ENCODE results near the gene NTM.

NTM gene

DNA sequence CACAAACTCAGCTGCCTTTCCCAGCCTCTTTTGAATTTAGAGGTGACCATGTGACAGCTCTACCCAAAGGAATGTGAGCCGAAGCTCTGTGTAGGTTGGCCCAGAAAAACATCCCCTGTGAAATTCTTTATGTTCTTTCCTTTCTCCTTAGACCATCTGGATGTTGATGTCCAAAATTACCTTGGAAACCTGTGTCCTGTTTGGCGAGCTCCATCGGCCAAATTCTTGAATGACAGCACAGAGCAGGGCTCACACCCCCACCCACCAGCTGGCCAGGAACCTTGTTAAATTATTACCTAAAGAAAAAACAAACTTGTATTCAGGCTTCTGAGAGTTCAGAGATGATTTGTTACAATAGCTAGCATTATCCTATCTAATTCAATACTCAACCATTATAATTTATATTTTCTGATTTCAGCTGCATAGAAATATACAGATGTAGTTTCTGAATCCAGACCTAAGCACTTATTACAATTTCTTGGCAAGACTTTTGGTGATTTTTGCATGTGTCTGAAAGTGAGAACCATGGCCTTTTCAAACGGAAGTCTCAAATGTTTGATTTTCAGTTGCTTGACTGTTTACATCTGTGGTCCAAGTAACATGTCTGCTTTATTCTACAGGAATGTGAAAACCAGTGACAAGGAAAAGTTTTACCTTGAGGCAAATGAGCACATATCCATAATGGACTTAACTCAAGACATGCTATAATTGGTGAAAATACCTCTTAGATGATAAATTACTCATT is 554.2 kb downstream of the NTM start:
- H3K36me3 ChIP-seq: no peaks in the 10 kb centered on the region
- TF ChIP-seq, protein P1, sequence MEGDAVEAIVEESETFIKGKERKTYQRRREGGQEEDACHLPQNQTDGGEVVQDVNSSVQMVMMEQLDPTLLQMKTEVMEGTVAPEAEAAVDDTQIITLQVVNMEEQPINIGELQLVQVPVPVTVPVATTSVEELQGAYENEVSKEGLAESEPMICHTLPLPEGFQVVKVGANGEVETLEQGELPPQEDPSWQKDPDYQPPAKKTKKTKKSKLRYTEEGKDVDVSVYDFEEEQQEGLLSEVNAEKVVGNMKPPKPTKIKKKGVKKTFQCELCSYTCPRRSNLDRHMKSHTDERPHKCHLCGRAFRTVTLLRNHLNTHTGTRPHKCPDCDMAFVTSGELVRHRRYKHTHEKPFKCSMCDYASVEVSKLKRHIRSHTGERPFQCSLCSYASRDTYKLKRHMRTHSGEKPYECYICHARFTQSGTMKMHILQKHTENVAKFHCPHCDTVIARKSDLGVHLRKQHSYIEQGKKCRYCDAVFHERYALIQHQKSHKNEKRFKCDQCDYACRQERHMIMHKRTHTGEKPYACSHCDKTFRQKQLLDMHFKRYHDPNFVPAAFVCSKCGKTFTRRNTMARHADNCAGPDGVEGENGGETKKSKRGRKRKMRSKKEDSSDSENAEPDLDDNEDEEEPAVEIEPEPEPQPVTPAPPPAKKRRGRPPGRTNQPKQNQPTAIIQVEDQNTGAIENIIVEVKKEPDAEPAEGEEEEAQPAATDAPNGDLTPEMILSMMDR (IDR thresholded peaks at IDR 0.05; ENCODE audit: low read depth, low read length): no peak
- no peaks in the 10 kb centered on the region for H3K27me3 ChIP-seq (ENCODE audit: insufficient read depth, low read depth, severe bottlenecking)
- H3K4me3 ChIP-seq (ENCODE audit: low read depth, low read length): no peak overlapping the region
- no peaks in the 10 kb centered on the region for H3K9me3 ChIP-seq (ENCODE audit: severe bottlenecking)
- no peak for DNase-seq
- no peak overlapping the region for H3K27ac ChIP-seq

DNA sequence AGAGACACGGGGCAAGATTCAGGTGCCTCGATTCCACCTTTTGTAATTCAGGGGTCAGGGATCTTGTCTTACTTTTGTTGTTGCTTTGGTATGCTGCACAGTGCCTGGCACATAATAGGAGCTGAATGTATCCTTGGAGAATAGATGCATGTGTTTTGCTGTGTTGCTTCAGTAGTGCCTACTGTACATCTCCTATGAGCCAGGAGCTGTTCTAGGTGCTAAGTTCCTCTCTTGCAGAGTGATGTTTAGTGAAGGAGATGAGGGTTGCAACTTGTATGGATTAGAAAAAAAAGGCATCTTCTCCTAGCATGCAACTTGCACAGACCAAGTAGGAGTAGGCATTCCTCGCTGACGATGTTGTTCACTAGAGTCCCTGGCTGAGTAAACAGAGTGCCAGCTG is 555.4 kb downstream of the NTM start:
- Histone ChIP-seq H3K27me3 (ENCODE audit: insufficient read depth, low read depth, severe bottlenecking) (no peaks in the 10 kb centered on the region), H3K9me3 (ENCODE audit: severe bottlenecking) (no peaks in the 10 kb centered on the region), H3K27ac (no peak overlapping the region), H3K36me3 (no peaks in the 10 kb centered on the region), H3K4me3 (ENCODE audit: low read depth, low read length) (no peak overlapping the region)
- no peak for DNase-seq
- TF ChIP-seq, protein P1 (IDR thresholded peaks at IDR 0.05; ENCODE audit: low read depth, low read length): no peak

DNA sequence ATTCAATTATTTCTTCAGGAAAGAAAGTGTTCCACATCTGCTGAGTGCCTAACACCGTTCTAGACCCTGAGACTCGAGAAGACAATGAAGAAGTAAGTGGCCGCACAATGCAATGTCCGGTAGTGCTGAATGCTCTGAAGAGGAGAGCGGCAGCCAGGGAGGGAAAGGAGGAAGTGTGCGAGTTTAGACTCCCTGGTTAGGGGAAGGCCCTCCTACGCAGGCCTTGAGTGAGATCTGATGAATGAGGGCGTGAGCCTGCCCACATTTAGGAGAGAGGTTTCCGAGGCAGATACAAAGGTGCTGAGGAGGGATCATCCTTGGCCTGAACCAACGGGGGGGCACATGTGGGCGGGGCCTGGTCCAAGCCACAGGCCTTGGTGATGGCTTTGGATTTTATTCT is 558.6 kb downstream of the NTM start:
- no peaks in the 10 kb centered on the region for H3K36me3 ChIP-seq

DNA sequence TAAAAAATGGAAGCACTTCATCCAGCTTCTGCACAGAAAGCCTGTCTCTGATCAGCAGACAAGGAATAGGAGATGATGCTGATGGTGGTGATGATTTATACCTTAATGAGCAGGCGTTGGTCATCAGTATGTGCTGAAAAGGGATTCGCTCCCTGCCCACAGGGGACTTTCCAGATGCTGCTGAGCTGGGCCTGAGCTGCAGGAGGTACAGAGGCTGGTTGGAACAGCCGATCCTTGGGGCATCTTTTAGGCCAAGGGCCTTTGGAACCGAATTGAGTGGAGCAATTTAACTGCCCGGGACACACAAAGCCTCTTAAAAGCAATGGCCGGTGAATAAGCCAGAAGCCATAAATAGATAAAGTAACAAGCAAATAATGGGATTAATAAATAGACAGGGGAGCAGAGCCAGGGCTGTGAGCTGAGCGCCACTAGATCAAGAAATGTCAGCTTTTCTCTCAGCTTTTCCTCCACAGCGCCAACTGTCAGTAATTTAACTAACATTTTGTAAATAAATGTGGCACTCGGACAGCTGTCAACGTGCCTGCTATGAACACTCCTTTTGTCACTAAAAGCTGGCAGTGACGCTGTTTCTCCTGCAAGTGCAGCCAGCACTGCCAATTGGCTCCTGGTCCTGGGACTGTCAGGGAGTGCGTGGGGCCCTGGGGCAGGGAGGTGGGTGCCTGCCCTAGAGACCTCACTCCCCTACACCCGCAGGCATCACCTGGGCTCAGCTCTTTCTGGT is 562.3 kb downstream of the NTM start:
- Histone ChIP-seq H3K27ac (no peak overlapping the region), H3K4me3 (ENCODE audit: low read depth, low read length) (no peak overlapping the region), H3K9me3 (ENCODE audit: severe bottlenecking) (no peaks in the 10 kb centered on the region), H3K36me3 (no peaks in the 10 kb centered on the region), H3K27me3 (ENCODE audit: insufficient read depth, low read depth, severe bottlenecking) (no peaks in the 10 kb centered on the region)
- DNase-seq: no peak
- TF ChIP-seq, protein P1 (IDR thresholded peaks at IDR 0.05; ENCODE audit: low read depth, low read length): no peak

More for the DNA sequence above, 558.6 kb downstream of the NTM start:
- Histone ChIP-seq H3K27me3 (ENCODE audit: insufficient read depth, low read depth, severe bottlenecking) (no peaks in the 10 kb centered on the region), H3K27ac (no peak overlapping the region), H3K4me3 (ENCODE audit: low read depth, low read length) (no peak overlapping the region), H3K9me3 (ENCODE audit: severe bottlenecking) (no peaks in the 10 kb centered on the region)
- TF ChIP-seq, protein P1 (IDR thresholded peaks at IDR 0.05; ENCODE audit: low read depth, low read length): no peak
- no peak for DNase-seq

DNA sequence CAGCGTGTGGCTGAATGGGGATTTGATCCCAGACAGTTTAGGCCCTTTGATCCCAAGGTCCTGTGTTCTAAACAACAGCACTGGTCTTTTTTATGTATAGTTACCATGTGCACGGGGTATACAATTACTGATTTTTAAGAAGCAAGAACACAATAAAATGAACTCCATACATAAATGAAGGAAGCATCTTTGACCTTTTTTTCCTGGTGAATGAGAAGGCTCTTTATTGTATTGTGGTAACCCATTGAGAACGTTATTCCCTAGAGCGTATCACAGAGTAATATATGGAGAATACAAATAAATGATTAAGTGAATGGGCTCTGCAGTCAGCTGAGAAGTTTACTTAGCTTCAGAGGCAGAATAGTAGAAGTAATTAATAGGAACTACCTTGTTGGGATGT is 563.6 kb downstream of the NTM start:
- TF ChIP-seq, protein P1 (IDR thresholded peaks at IDR 0.05; ENCODE audit: low read depth, low read length): no peak
- no peak for DNase-seq
- Histone ChIP-seq H3K27me3 (ENCODE audit: insufficient read depth, low read depth, severe bottlenecking) (no peaks in the 10 kb centered on the region), H3K27ac (no peak overlapping the region), H3K4me3 (ENCODE audit: low read depth, low read length) (no peak overlapping the region), H3K9me3 (ENCODE audit: severe bottlenecking) (no peaks in the 10 kb centered on the region), H3K36me3 (no peaks in the 10 kb centered on the region)

All from WERI-Rb-1 (cell line).